Endothelial cell of umbilical vein (primary cell): Measurements from ENCODE around the gene JAZF1. TPM values are rescaled to one million over a fixed set of nuclear protein-coding genes. Genes with fewer than 3 reads are reported as not detected.

Source experiments
- BruUV-seq: library from RNA; stranded (reverse); fragments of 400-500 nt; replicated peaks from 2 replicates; lab custom pipeline; 2021; lab: Mats Ljungman, UMichigan
- CTCF ChIA-PET: fragments of 300-600, 350-600 bp; sonication (Branson Sonifier 250); formaldehyde crosslinking; loops from one replicate; lab custom pipeline; 2021; ENCODE audit warnings: antibody characterized with exemption, inconsistent platforms; lab: Charles Lee
- POLR2A ChIA-PET: fragments of 300-600, 350-600 bp; sonication (Branson Sonifier 250); formaldehyde crosslinking; loops from one replicate; lab custom pipeline; 2021; ENCODE audit warnings: antibody characterized with exemption, inconsistent platforms; lab: Charles Lee
- DNase-seq: peaks from one replicate; pipeline ENCODE4 v3.0.0-alpha.2; 2011; ENCODE audit warnings: low read depth, low spot score
- FAIRE-seq: peaks from 2 replicates; lab custom pipeline; 2011; peaks lifted over from hg19 to GRCh38; lab: Jason Lieb, UNC
- H2AFZ ChIP-seq: 2 replicates; pipeline ENCODE4 v1.6.0; 2012; ENCODE audit warnings: low read depth, low read length, control low read depth, inconsistent platforms
- H3K27ac ChIP-seq: 2 replicates; pipeline ENCODE4 v1.5.1; 2011; ENCODE audit warnings: low read depth, mild to moderate bottlenecking, control low read depth, low read length, moderate library complexity; ENCODE audit not compliant: insufficient read depth
- H3K27me3 ChIP-seq, 2 experiments: 2 replicates each; pipeline versions ENCODE4 v1.6.0 to v1.6.1; 2011; ENCODE audit warnings: low read length in 2 of 2, mixed read lengths in 1 of 2; ENCODE audit not compliant: control insufficient read depth in 2 of 2, insufficient read depth in 2 of 2
- H3K36me3 ChIP-seq, 2 experiments: 2 replicates in 1 of 2; 3 replicates in 1 of 2; pipeline ENCODE4 v1.5.1; 2011; ENCODE audit warnings: low read length in 2 of 2, mild to moderate bottlenecking in 1 of 2, moderate library complexity in 1 of 2; ENCODE audit not compliant: control insufficient read depth in 2 of 2, insufficient read depth in 2 of 2; ENCODE audit errors: extremely low read depth in 1 of 2
- H3K4me1 ChIP-seq: 3 replicates; pipeline ENCODE4 v1.5.1; 2011; ENCODE audit warnings: mild to moderate bottlenecking, low read length; ENCODE audit not compliant: control insufficient read depth, insufficient read depth; ENCODE audit errors: extremely low read depth
- H3K4me2 ChIP-seq: 2 replicates; pipeline ENCODE4 v1.6.1; 2011; ENCODE audit warnings: low read length, control low read depth, mixed read lengths; ENCODE audit not compliant: insufficient read depth
- H3K4me3 ChIP-seq, 3 experiments: fragments of 200-600 bp in 1 of 3; sonication (generic), shearing (Covaris generic) in 1 of 3; replicated peaks in 1 of 3; 2 replicates each; pipeline ENCODE4 v1.5.1; 2011 to 2016; ENCODE audit warnings: control low read depth in 3 of 3, low read length in 3 of 3, mild to moderate bottlenecking in 2 of 3, inconsistent platforms in 1 of 3, low read depth in 1 of 3, moderate library complexity in 1 of 3; ENCODE audit not compliant: insufficient read depth in 1 of 3
- H3K79me2 ChIP-seq: 2 replicates; pipeline ENCODE4 v1.6.0; 2012; ENCODE audit warnings: low read length, inconsistent platforms; ENCODE audit not compliant: control insufficient read depth, insufficient read depth
- H3K9ac ChIP-seq: replicated peaks from 2 replicates; pipeline ENCODE3; 2011; ENCODE audit warnings: low read length, control low read depth; ENCODE audit not compliant: insufficient read depth; ENCODE audit errors: extremely low read depth
- H3K9me1 ChIP-seq: replicated peaks from 3 replicates; pipeline ENCODE4 v1.6.0; 2011; ENCODE audit warnings: mild to moderate bottlenecking, low read length; ENCODE audit not compliant: control insufficient read depth, insufficient read depth; ENCODE audit errors: extremely low read depth
- H3K9me3 ChIP-seq: replicated peaks from 2 replicates; pipeline ENCODE4 v1.5.1; 2012; ENCODE audit warnings: low read length, inconsistent platforms; ENCODE audit not compliant: control insufficient read depth, insufficient read depth
- H4K20me1 ChIP-seq: replicated peaks from 2 replicates; pipeline ENCODE3; 2011; ENCODE audit warnings: mild to moderate bottlenecking, low read length; ENCODE audit not compliant: control insufficient read depth, insufficient read depth; ENCODE audit errors: extremely low read depth
- CTCF ChIP-seq, 2 donors: IDR thresholded peaks; 1 replicate in 1 of 2; 2 replicates in 1 of 2; pipeline ENCODE4 v1.5.1; 2011; ENCODE audit warnings: low read length in 2 of 2, mild to moderate bottlenecking in 2 of 2, moderate library complexity in 2 of 2, control low read depth in 1 of 2, inconsistent platforms in 1 of 2, low read depth in 1 of 2; ENCODE audit not compliant: insufficient read depth in 1 of 2; ENCODE audit errors: extremely low read depth in 1 of 2
- EZH2 ChIP-seq: IDR thresholded peaks from 2 replicates; pipeline ENCODE4 v1.6.1; 2012; ENCODE audit warnings: borderline replicate concordance, low read depth, mild to moderate bottlenecking, moderate library complexity, low read length, inconsistent platforms; ENCODE audit not compliant: severe bottlenecking
- FOS ChIP-seq: IDR thresholded peaks from 2 replicates; pipeline ENCODE4 v1.6.1; 2011; ENCODE audit warnings: mild to moderate bottlenecking, low read length, moderate library complexity, borderline replicate concordance; ENCODE audit not compliant: insufficient read depth
- GATA2 ChIP-seq: IDR thresholded peaks from 2 replicates; pipeline ENCODE4 v1.7.0; 2011; ENCODE audit warnings: low read depth, mild to moderate bottlenecking, moderate library complexity, mixed read lengths, low read length; ENCODE audit not compliant: insufficient read length, insufficient read depth
- JUN ChIP-seq: IDR thresholded peaks from 2 replicates; pipeline ENCODE4 v1.6.1; 2011; ENCODE audit warnings: borderline replicate concordance, low read depth; ENCODE audit not compliant: insufficient read length, insufficient read depth
- MAX ChIP-seq: IDR thresholded peaks from 2 replicates; pipeline ENCODE4 v1.6.1; 2011; ENCODE audit not compliant: insufficient read depth, insufficient read length
- MYC ChIP-seq: IDR thresholded peaks from one replicate; pipeline ENCODE4 v1.6.1; 2011; ENCODE audit warnings: mild to moderate bottlenecking, low read depth, low read length
- POLR2A ChIP-seq: IDR thresholded peaks from 2 replicates; pipeline ENCODE4 v1.6.1; 2012; ENCODE audit warnings: low read depth, mild to moderate bottlenecking, control low read depth, low read length
- POLR2AphosphoS5 ChIP-seq: IDR thresholded peaks from 2 replicates; pipeline ENCODE4 v1.6.1; 2012; ENCODE audit warnings: low read depth, mild to moderate bottlenecking, control low read depth, low read length, moderate library complexity; ENCODE audit not compliant: insufficient read depth
- dilution Hi-C: fragments of 300-500 bp; cut with MboI; formaldehyde crosslinking; loops from one replicate; pipeline ENCODE4 v1.15.0; 2019; ENCODE audit warnings: low sequenced_read_pairs; ENCODE audit not compliant: extremely low pct_ligation_motif_present
- intact Hi-C: fragments of 100-400 bp; cut with micrococcal nuclease; formaldehyde crosslinking; loops from one replicate; pipeline ENCODE4 v1.10.0; 2022
- polyA plus RNA-seq, 4 experiments: library from polyadenylated mRNA; depleted of rRNA in 3 of 4; stranded (reverse) in 3 of 4; unstranded in 1 of 4; fragments of >200 nt; gene quantifications; 2 replicates each; pipeline versions ENCODE4 v1.2.1 to v1.2.3, GENCODE V29; 2011 to 2012; ENCODE audit warnings: missing spikeins in 1 of 4
- total RNA-seq: library from RNA; stranded (reverse); gene quantifications from 2 replicates; pipeline ENCODE4 v1.2.3, GENCODE V29; 2021

The JAZF1 gene
- total and polyA plus RNA-seq, 2 donors (not counting 3 experiments of a cell fraction or from before 2014, with no cell fraction given) = 2.5 to 16.9 TPM

DNA sequence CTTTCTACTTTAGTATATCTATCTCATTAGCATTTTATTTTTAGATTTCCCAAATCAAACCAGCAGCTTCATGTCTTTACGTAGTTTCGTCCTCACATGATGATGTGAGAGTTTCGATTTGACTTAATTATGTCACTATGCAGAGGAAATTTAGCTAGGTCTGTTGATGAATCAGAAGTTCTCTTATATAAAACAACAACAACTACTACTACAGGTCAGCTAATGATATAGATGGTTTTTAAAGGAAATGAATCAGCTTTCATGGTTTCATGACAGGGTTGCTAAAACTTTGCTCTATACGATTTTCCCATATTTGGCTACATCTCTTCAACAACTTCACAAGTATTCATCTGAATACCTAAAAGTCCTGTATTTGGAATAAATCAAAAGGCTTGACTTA, 28.6 kb downstream of the JAZF1 start:
- dilution Hi-C loops = no loop called here
- no peaks in the 10 kb centered on the region for H3K27me3 ChIP-seq
- H4K20me1 ChIP-seq = no peaks in the 10 kb centered on the region
- TF ChIP-seq MAX (no peak), POLR2A (no peak), MYC (no peak), JUN (peak; percentile 81), FOS (peak; percentile 75)
- H3K9me3 ChIP-seq = no peaks in the 10 kb centered on the region
- ChIA-PET CTCF (interaction anchor here (1.3 kb wide), 2 partner anchors 8 to 58 kb away, joined by 5 read pairs; no protein-coding TSS in a partner anchor), POLR2A (no interaction called here)
- peak overlapping the region; percentile 89 for H3K27ac ChIP-seq
- no peaks in the 10 kb centered on the region for H3K36me3 ChIP-seq
- DNase-seq (peak; percentile 78), FAIRE-seq (peak; percentile 91)
- H3K4me1 ChIP-seq = peaks cover 30% of the 10 kb centered on the region
- BruUV-seq = no TSS peak
- H3K9ac ChIP-seq = peak overlapping the region; percentile 53
- intact Hi-C loops = loop anchor here (2.0 to 5.0 kb wide), 2 partner anchors 29 to 120 kb away; partner anchors contain the start of gene JAZF1
- peak overlapping the region; percentile 73 for H3K4me2 ChIP-seq
- peaks cover 7% of the 10 kb centered on the region for H3K79me2 ChIP-seq
- peak overlapping the region in 1 of 3 experiments; percentile 26 for H3K4me3 ChIP-seq
- peak overlapping the region; percentile 16 for H2AFZ ChIP-seq
- H3K9me1 ChIP-seq = no peaks in the 10 kb centered on the region

- Histone ChIP-seq H3K4me2 (no peak overlapping the region), H3K36me3 (no peaks in the 10 kb centered on the region), H3K4me3 (no peak overlapping the region), H3K27ac (no peak overlapping the region), H3K4me1 (peaks cover 22% of the 10 kb centered on the region), H4K20me1 (no peaks in the 10 kb centered on the region), H3K9me3 (no peaks in the 10 kb centered on the region), H2AFZ (no peak overlapping the region), H3K9ac (no peak overlapping the region), H3K79me2 (peaks cover 7% of the 10 kb centered on the region), H3K27me3 (no peaks in the 10 kb centered on the region), H3K9me1 (no peaks in the 10 kb centered on the region)
- intact Hi-C loops (loop anchor here (5.0 kb wide), 1 partner anchor 123 kb away; no protein-coding TSS in a partner anchor), dilution Hi-C loops (no loop called here)
- POLR2A ChIA-PET = no interaction called here
- DNase-seq = peak; percentile 36
- no TSS peak for BruUV-seq
- CTCF ChIA-PET = no interaction called here
- FAIRE-seq = peak; percentile 37
- no peak for TF ChIP-seq FOS
- no peak for TF ChIP-seq POLR2A
- TF ChIP-seq EZH2 = no peak
- no peak for TF ChIP-seq CTCF (IDR thresholded peaks at IDR 0.05; ENCODE audit: extremely low read depth in 1 of 2, insufficient read depth in 1 of 2, low read depth in 1 of 2, low read length in 2 of 2)
- TF ChIP-seq MAX = no peak
- no peak for TF ChIP-seq POLR2AphosphoS5
- no peak for TF ChIP-seq GATA2
- no peak for TF ChIP-seq JUN
- no peak for TF ChIP-seq MYC
Measured at GRCh38 chr7:28149291-28150101, 31.1 kb downstream of the JAZF1 start.
